Activated CD8-positive, alpha-beta T cell treated with anti-CD3 and anti-CD28 coated beads for 36 hours (primary cell): ENCODE data around the gene NDUFA12. TPM values are rescaled to one million over a fixed set of nuclear protein-coding genes. Genes with fewer than 3 reads are reported as not detected.
A peak's percentile ranks its signal among the peaks of the same experiment; 100 is the strongest.

Experiments
- ATAC-seq: fragments of 200-7000 bp; cut with Tn5 transposase; one replicate; pipeline ENCODE4 v1.10.0; 2021; ENCODE audit warnings: mild to moderate bottlenecking, moderate library complexity
- CTCF ChIA-PET: fragments of 350-600 bp; sonication (Branson Sonifier 250); formaldehyde crosslinking; loops from one replicate; lab custom pipeline; 2021; ENCODE audit warnings: antibody characterized with exemption; lab: Charles Lee
- POLR2A ChIA-PET: fragments of 350-600 bp; sonication (Branson Sonifier 250); formaldehyde crosslinking; loops from one replicate; lab custom pipeline; 2021; ENCODE audit warnings: antibody characterized with exemption; lab: Charles Lee
- DNase-seq: peaks from one replicate; pipeline ENCODE4 v3.0.0-alpha.2; 2020
- H3K27ac Mint-ChIP-seq: one replicate; pipeline ENCODE4 v1.8.0; 2021; ENCODE audit warnings: mild to moderate bottlenecking, mixed read lengths
- H3K27me3 Mint-ChIP-seq: one replicate; pipeline ENCODE4 v1.8.0; 2021; ENCODE audit warnings: mixed read lengths
- H3K36me3 Mint-ChIP-seq: one replicate; pipeline ENCODE4 v1.8.0; 2021; ENCODE audit warnings: low read depth, mixed read lengths
- H3K4me1 Mint-ChIP-seq: one replicate; pipeline ENCODE4 v1.8.0; 2021; ENCODE audit warnings: low read depth, mixed read lengths
- H3K4me3 Mint-ChIP-seq: one replicate; pipeline ENCODE4 v1.8.0; 2021; ENCODE audit warnings: mild to moderate bottlenecking, moderate library complexity, mixed read lengths
- H3K9me3 Mint-ChIP-seq: one replicate; pipeline ENCODE4 v1.8.0; 2021; ENCODE audit warnings: mixed read lengths
- CTCF ChIP-seq: fragments of 200-600 bp; IDR thresholded peaks from one replicate; pipeline ENCODE4 v1.8.0; 2022; ENCODE audit warnings: antibody characterized with exemption, mild to moderate bottlenecking
- intact Hi-C: fragments of 100-400 bp; cut with micrococcal nuclease; formaldehyde crosslinking; loops from one replicate; pipeline ENCODE4 v1.10.0; 2022
- total RNA-seq, 2 experiments: library from RNA; stranded (reverse); gene quantifications; one replicate each; pipeline ENCODE4 v1.2.3, GENCODE V29; 2021

NDUFA12 gene
- total RNA-seq, 2 experiments from 2014 or later: 123 to 128 TPM

GRCh38 chr12:95017482-95017881, 14.0 kb upstream of the NDUFA12 start:
- intact Hi-C loops: no loop called here
- Mint-ChIP-seq H3K9me3 (peaks cover 6% of the 10 kb centered on the region), H3K4me3 (no peak overlapping the region), H3K27ac (no peak overlapping the region), H3K4me1 (no peaks in the 10 kb centered on the region), H3K27me3 (no peaks in the 10 kb centered on the region), H3K36me3 (peaks cover 11% of the 10 kb centered on the region)
- CTCF ChIA-PET: no interaction called here
- ATAC-seq (no peak), DNase-seq (no peak)
- POLR2A ChIA-PET: no interaction called here
- no peak for TF ChIP-seq CTCF

GRCh38 chr12:95016120-95016519, 12.6 kb upstream of the NDUFA12 start:
- Mint-ChIP-seq H3K9me3 (peaks cover 6% of the 10 kb centered on the region), H3K4me3 (no peak overlapping the region), H3K27ac (no peak overlapping the region), H3K4me1 (no peaks in the 10 kb centered on the region), H3K27me3 (no peaks in the 10 kb centered on the region), H3K36me3 (peaks cover 11% of the 10 kb centered on the region)
- TF ChIP-seq CTCF: no peak
- ChIA-PET POLR2A (no interaction called here), CTCF (no interaction called here)
- intact Hi-C loops: no loop called here
- DNase-seq (no peak), ATAC-seq (no peak)

GRCh38 chr12:95014554-95014953, 11.1 kb upstream of the NDUFA12 start:
- CTCF ChIA-PET: interaction anchor here (0.8 kb wide), 1 partner anchor 25 kb away, joined by 3 read pairs; no protein-coding TSS in a partner anchor
- H3K27ac Mint-ChIP-seq: no peak overlapping the region
- peaks cover 9% of the 10 kb centered on the region for H3K36me3 Mint-ChIP-seq
- no peak overlapping the region for H3K4me3 Mint-ChIP-seq
- H3K27me3 Mint-ChIP-seq: no peaks in the 10 kb centered on the region
- TF ChIP-seq CTCF: no peak
- H3K4me1 Mint-ChIP-seq: no peaks in the 10 kb centered on the region
- intact Hi-C loops: no loop called here
- POLR2A ChIA-PET: interaction anchor here (0.6 to 2.4 kb wide), 2 partner anchors 11 to 922 kb away, joined by 3 to 10 read pairs; partner anchors contain the start of gene NDUFA12
- ATAC-seq (no peak), DNase-seq (no peak)
- H3K9me3 Mint-ChIP-seq: peaks cover 6% of the 10 kb centered on the region

- ChIA-PET CTCF (no interaction called here), POLR2A (no interaction called here)
- no peaks in the 10 kb centered on the region for H3K27me3 Mint-ChIP-seq
- H3K27ac Mint-ChIP-seq: no peak overlapping the region
- intact Hi-C loops: no loop called here
- no peak overlapping the region for H3K4me3 Mint-ChIP-seq
- peaks cover 25% of the 10 kb centered on the region for H3K4me1 Mint-ChIP-seq
- DNase-seq (no peak), ATAC-seq (no peak)
- TF ChIP-seq CTCF: no peak
- H3K36me3 Mint-ChIP-seq: peaks cover 19% of the 10 kb centered on the region
- H3K9me3 Mint-ChIP-seq: peaks cover 12% of the 10 kb centered on the region
Measured at GRCh38 chr12:95006206-95006605, 2.7 kb upstream of the NDUFA12 start.

- ATAC-seq (no peak), DNase-seq (no peak)
- Mint-ChIP-seq H3K27ac (peak overlapping the region; percentile 42), H3K27me3 (no peaks in the 10 kb centered on the region), H3K4me1 (peaks cover 33% of the 10 kb centered on the region), H3K36me3 (peaks cover 27% of the 10 kb centered on the region), H3K9me3 (peaks cover 12% of the 10 kb centered on the region), H3K4me3 (peak overlapping the region; percentile 96)
- no peak for TF ChIP-seq CTCF
- intact Hi-C loops: no loop called here
- ChIA-PET POLR2A (interaction anchor here (1.2 kb wide), 2 partner anchors 40 to 42 kb away, joined by 3 to 5 read pairs; no protein-coding TSS in a partner anchor), CTCF (interaction anchor here (1.2 kb wide), 1 partner anchor 13 kb away, joined by 3 read pairs; no protein-coding TSS in a partner anchor)
Measured at GRCh38 chr12:95004610-95005009, 1.1 kb upstream of the NDUFA12 start.
